ENCODE data around the gene ZNF839.
A peak's percentile ranks its signal among the peaks of the same experiment; 100 is the strongest.
"Not testable (repeated sequence)": the region's sequence is repeated elsewhere in the genome, so short reads cannot be mapped to it uniquely, and the experiment has no call there.

ZNF839 gene

DNA sequence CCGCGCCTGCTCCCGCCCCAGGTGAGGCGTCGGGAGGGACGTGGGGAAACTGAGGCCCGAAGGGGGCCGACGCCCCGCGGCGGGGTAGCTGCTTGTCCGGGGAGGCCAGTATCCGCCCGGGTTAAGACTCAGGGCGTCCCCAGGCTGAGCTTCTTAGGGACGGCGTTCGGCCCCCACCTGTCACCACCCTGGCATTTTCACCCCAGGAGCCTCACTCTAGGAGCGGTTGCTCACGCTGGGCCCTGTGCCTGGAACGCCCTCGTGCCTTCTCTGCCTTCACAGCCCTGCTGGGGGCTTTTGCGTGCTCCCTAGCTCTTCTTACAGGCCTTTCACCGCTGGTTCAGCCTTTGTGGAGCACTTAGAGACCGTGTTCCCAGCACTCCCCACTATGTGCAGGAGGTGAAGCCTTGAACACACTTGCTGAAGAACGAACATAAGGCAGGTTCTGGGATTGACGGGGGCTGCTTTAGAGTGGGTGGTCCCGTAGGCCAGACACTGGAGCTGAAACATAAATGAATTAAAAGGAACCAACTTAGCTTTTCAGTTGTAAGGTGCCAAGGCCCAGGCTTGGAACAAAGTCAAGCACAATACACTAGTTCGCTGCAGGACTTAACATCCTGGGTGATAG is 601 bp downstream of the ZNF839 start:
- DNase-seq (ENCODE audit: low read depth): no peak
- TF ChIP-seq, protein P1, sequence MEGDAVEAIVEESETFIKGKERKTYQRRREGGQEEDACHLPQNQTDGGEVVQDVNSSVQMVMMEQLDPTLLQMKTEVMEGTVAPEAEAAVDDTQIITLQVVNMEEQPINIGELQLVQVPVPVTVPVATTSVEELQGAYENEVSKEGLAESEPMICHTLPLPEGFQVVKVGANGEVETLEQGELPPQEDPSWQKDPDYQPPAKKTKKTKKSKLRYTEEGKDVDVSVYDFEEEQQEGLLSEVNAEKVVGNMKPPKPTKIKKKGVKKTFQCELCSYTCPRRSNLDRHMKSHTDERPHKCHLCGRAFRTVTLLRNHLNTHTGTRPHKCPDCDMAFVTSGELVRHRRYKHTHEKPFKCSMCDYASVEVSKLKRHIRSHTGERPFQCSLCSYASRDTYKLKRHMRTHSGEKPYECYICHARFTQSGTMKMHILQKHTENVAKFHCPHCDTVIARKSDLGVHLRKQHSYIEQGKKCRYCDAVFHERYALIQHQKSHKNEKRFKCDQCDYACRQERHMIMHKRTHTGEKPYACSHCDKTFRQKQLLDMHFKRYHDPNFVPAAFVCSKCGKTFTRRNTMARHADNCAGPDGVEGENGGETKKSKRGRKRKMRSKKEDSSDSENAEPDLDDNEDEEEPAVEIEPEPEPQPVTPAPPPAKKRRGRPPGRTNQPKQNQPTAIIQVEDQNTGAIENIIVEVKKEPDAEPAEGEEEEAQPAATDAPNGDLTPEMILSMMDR (IDR thresholded peaks at IDR 0.05; ENCODE audit: control insufficient read depth, extremely low read depth, insufficient read depth): no peak
- peak overlapping the region; percentile 77 for H3K4me3 ChIP-seq (ENCODE audit: low read depth, low read length)

DNA sequence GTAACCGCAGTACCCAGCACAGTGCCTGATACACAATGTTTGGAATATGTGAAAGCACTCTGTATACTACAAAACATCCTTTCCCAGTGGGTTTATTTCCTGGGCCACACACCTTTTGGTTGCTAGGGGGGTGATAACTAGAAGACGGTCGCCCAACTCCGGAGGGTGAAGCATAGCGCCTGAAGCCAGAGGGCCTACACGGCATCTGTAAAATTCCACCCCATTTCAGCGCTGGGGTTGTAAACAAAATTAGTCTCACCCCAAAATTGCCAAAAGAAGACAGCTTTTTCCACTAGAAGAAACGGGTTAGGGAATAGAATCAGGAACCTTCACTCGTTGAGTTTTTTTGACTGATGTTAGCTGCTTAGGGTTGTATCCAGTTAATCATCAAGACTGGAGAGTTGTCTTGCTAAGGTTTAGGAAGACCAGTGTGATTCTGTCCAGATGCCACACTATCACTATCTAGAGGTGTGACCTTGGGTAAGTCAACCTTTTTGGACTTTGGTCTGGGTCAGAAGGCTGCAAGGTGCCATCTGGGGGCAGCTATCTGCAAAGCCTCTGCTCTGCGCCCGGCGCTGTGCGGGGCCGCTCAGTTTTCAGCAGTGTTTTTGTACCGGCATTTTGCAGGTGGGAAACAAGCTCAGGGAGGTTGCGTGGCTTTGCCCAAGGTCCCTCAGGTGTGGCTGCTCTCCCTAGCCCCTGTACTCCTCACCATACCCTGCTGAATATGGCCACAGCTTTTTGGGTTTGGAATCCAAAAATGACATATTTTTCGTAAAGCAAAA is 1.3 kb downstream of the ZNF839 start:
- TF ChIP-seq, protein P1 (IDR thresholded peaks at IDR 0.05; ENCODE audit: control insufficient read depth, extremely low read depth, insufficient read depth): no peak
- no peak for DNase-seq (ENCODE audit: low read depth)
- peak overlapping the region; percentile 77 for H3K4me3 ChIP-seq (ENCODE audit: low read depth, low read length)

- TF ChIP-seq, protein P1 (IDR thresholded peaks at IDR 0.05; ENCODE audit: control insufficient read depth, extremely low read depth, insufficient read depth): no peak
- no peak for DNase-seq (ENCODE audit: low read depth)
- H3K4me3 ChIP-seq (ENCODE audit: low read depth, low read length): no peak overlapping the region
Measured at GRCh38 chr14:102321456-102322422, 2.2 kb downstream of the ZNF839 start.

DNA sequence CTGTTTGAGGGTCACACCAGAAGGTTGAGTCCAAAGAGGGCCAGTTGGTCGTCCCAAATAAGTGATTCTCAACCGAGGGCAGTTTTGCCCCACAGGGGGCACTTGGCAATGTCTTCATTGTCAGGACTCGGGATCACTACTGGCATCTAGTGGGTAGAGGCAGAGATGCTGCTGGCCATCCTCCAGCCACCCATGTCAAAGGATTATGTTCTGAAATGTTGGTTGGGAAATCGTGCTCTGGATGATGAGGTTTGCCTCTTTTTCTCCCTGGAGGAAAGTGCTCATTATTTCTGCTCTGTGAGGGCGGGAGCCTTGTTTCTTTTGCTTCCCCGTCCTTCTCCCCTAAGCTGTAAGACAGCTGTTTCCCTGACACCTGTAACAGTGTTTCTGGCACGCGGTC is 3.6 kb downstream of the ZNF839 start:
- DNase-seq (ENCODE audit: low read depth): peak; percentile 22
- TF ChIP-seq, protein P1 (IDR thresholded peaks at IDR 0.05; ENCODE audit: control insufficient read depth, extremely low read depth, insufficient read depth): peak; percentile 77
- H3K4me3 ChIP-seq (ENCODE audit: low read depth, low read length): no peak overlapping the region

GRCh38 chr14:102325791-102326345 is 6.3 kb downstream of the ZNF839 start:
- TF ChIP-seq, protein P1 (IDR thresholded peaks at IDR 0.05; ENCODE audit: control insufficient read depth, extremely low read depth, insufficient read depth): no peak
- H3K4me3 ChIP-seq (ENCODE audit: low read depth, low read length): no peak overlapping the region
- DNase-seq (ENCODE audit: low read depth): no peak

GRCh38 chr14:102326583-102326982 is 7.0 kb downstream of the ZNF839 start:
- TF ChIP-seq, protein P1 (IDR thresholded peaks at IDR 0.05; ENCODE audit: control insufficient read depth, extremely low read depth, insufficient read depth): no peak
- H3K4me3 ChIP-seq (ENCODE audit: low read depth, low read length): no peak overlapping the region
- DNase-seq (ENCODE audit: low read depth): no peak

DNA sequence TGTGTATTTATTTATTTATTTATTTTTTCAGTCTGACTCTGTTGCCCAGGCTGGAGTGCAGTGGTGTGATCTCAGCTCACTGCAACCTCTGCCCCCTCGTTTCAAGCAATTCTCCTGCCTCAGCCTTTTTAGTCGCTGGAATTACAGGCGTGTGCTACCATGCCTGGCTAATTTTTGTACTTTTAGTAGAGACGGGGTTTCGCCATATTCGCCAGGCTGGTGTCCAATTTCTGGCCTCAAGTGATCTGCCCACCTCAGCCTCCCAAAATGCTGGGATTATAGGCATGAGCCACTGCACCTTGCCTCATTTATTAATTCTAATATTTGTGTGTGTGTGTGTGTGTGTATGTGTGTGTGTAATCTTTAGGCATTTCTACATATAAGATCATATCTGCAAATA is 9.8 kb downstream of the ZNF839 start:
- H3K4me3 ChIP-seq (ENCODE audit: low read depth, low read length); DNase-seq (ENCODE audit: low read depth): not testable (repeated sequence)

Data from LNCaP clone FGC (cell line).